T-helper 2 cell treated with Interferon-gamma antibody and Interleukin-4, amounts not matched to agents 5 μg/mL and 100 μg/mL, for 36 hours (primary cell): Measurements from ENCODE around the gene RPL13A.
"Not testable (repeated sequence)": the region's sequence is repeated elsewhere in the genome, so short reads cannot be mapped to it uniquely, and the experiment has no call there.

Experiments
- DNase-seq: peaks from one replicate; pipeline ENCODE4 v3.0.0; 2021; ENCODE audit warnings: low spot score
- H3K27ac Mint-ChIP-seq: one replicate; pipeline ENCODE4 v1.8.0; 2021; ENCODE audit warnings: mild to moderate bottlenecking, mixed read lengths
- H3K27me3 Mint-ChIP-seq: one replicate; pipeline ENCODE4 v1.8.0; 2021; ENCODE audit warnings: low read depth, mixed read lengths
- H3K36me3 Mint-ChIP-seq: one replicate; pipeline ENCODE4 v1.8.0; 2021; ENCODE audit warnings: low read depth, mixed read lengths
- H3K4me1 Mint-ChIP-seq: one replicate; pipeline ENCODE4 v1.8.0; 2021; ENCODE audit warnings: low read depth, mixed read lengths
- H3K4me3 Mint-ChIP-seq: one replicate; pipeline ENCODE4 v1.8.0; 2022; ENCODE audit warnings: mild to moderate bottlenecking, moderate library complexity, mixed read lengths
- H3K9me3 Mint-ChIP-seq: one replicate; pipeline ENCODE4 v1.8.0; 2021; ENCODE audit warnings: mixed read lengths

The RPL13A gene

DNA sequence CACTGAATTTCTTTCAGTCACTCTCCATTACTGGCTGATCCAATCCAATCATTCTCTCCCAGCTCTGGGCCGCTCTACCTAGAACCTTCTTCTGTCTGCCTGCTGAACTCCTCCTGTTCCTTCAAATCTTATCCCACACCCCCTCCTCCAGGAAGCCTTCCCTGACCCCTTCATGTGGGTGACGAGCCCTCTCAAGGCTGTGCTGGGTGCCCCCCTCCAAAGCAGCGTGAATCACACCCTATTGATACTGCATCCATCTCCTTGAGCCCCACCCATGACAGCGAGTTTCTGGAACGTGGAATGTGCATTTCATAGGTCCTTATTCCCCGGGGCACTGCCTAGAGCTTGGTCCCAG, 39.0 kb upstream of the RPL13A start:
- Mint-ChIP-seq H3K36me3 (peaks cover 52% of the 10 kb centered on the region), H3K4me1 (peaks cover 42% of the 10 kb centered on the region), H3K27ac (peak overlapping the region; percentile 21), H3K9me3 (no peaks in the 10 kb centered on the region), H3K4me3 (no peak overlapping the region), H3K27me3 (no peaks in the 10 kb centered on the region)
- no peak for DNase-seq

DNA sequence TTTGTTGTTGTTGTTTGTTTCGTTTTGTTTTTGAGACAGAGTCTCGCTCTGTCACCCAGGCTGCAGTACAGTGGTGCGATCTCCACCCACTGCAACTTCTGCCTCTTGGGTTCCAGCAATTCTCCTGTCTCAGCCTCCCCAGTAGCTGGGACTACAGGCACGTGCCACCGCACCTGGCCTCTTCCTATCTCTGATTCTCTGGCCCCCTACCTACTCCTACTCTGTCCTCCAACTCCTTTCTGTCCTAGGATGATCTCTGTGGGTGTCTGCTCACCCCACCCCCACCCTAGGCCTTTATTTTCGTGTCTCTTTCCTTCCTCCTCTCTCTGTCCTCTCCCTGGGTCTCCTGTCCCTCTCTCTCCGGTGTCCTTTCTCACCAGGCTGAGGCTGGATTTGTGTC, 37.0 kb upstream of the RPL13A start:
- peaks cover 46% of the 10 kb centered on the region for H3K36me3 Mint-ChIP-seq
- DNase-seq, result no peak
- no peaks in the 10 kb centered on the region for H3K27me3 Mint-ChIP-seq
- H3K27ac Mint-ChIP-seq, result peak overlapping the region; percentile 69
- peak overlapping the region; percentile 99 for H3K4me3 Mint-ChIP-seq
- H3K4me1 Mint-ChIP-seq, result peaks cover 34% of the 10 kb centered on the region
- H3K9me3 Mint-ChIP-seq, result no peaks in the 10 kb centered on the region

DNA sequence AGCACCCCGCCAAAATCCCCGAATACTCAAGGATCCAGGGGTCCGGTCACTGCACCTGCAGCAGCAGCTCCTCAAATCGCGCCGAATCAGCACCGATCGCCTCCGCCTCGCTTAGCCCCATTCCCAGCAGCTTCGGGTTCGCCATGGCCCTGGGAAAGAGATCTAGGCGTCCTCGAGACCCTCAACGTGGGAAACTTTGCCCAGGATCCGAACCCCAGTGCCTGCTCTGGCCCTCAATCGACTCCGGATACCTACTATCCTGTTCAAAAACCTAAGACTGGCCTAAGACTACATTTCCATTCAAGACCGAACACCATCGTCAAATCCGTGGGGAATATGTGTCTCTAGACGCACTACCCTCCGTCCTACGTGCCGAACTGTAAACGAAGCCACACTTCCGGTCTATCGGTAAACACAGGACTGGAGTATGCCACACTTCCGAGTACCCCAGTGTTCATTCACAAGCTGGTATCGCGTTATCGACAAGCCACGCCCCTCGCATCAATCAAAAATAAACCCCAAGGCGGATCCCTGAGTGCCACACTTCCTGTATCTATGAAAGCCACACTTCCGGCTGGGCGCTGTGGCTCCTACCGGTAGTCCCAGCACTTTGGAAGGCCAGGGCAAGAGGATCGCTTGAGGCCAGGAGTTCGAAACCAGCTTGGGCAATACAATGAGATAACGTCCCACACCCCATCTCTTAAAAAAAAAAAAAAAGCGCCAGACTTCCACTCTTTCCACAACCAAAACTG, 35.8 kb upstream of the RPL13A start, which contains the start of gene PIH1D1:
Gene PIH1D1, minus strand, starts transcription at position 385 of the 752 bp plus-strand sequence. Its CDS starts 240 bp downstream, at position 145.
- H3K27ac Mint-ChIP-seq, result peak within 1 kb of the TSS; percentile 100
- no peaks in the 10 kb centered on the region for H3K9me3 Mint-ChIP-seq
- H3K27me3 Mint-ChIP-seq, result no peaks in the 10 kb centered on the region
- peak; percentile 96 for DNase-seq
- H3K36me3 Mint-ChIP-seq, result peaks cover 46% of the 10 kb centered on the region
- peak within 1 kb of the TSS; percentile 99 for H3K4me3 Mint-ChIP-seq
- H3K4me1 Mint-ChIP-seq, result peaks cover 37% of the 10 kb centered on the region

DNA sequence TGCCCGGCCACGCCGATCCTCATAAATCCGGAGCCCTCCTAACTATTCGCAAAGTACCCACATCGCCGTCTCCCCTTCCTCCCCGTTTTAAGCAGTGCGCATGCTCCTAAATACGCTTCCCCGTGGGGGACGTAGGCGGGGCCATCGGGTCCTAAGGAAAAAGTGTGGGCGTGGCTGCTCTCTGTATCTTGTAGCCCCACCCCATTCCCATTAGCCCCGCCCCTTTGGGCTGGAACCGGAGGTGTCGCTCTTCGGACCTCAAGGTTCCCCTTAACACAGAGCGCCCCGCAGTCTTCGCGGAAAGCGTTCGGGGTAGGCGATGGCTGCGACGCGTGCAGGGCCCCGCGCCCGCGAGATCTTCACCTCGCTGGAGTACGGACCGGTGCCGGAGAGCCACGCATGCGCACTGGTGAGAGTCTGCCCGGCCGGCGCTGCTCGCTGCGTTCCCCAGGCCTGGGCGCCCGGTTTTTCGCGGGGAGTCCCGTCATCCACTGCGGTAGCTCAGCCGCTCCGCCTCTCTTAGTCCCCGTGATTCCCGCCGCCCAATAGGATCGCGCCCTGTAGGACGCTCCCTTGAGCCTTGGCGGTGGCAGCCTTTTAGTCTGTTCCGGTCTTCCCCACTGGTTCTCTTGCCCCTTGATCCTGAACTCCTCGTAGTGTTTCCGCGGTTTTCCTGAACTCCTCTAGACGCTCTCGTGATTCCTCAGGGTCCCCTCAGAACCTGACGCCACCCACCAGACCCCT, 34.2 kb upstream of the RPL13A start, which contains the start of gene ALDH16A1:
Gene ALDH16A1, plus strand, starts transcription at position 213 of the 744 bp plus-strand sequence. Its CDS starts 107 bp downstream, at position 320.
- Mint-ChIP-seq H3K27ac (peak within 1 kb of the TSS; percentile 100), H3K27me3 (no peaks in the 10 kb centered on the region), H3K4me3 (peak within 1 kb of the TSS; percentile 99), H3K9me3 (no peaks in the 10 kb centered on the region), H3K36me3 (peaks cover 39% of the 10 kb centered on the region), H3K4me1 (peaks cover 46% of the 10 kb centered on the region)
- DNase-seq, result peak; percentile 98

DNA sequence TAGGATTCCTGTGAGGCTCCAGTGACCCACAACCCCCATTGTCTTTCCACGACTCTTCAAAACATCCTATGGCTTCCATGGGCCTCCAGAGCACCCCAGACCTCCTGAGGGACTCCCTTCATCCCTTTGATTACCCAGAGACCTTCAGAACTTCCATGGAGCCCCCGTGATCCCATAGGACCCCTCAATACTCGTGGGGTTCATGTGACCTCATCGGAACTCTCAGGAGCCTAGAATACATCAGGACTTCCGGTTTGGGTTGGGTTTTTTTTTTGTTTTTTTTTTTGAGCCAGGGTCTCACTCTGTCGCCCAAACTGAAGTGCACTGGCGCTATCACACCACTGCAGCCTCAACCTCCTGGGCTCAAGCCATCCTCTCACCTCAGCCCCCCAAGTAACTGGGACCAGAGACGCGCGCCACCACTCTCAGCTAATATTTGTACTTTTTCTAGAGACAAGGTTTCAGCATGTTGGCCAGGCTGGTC, 33.6 kb upstream of the RPL13A start:
- H3K9me3 Mint-ChIP-seq, result no peaks in the 10 kb centered on the region
- DNase-seq, result no peak
- H3K27ac Mint-ChIP-seq, result peak overlapping the region; percentile 100
- H3K36me3 Mint-ChIP-seq, result peaks cover 34% of the 10 kb centered on the region
- no peaks in the 10 kb centered on the region for H3K27me3 Mint-ChIP-seq
- peak overlapping the region; percentile 99 for H3K4me3 Mint-ChIP-seq
- H3K4me1 Mint-ChIP-seq, result peaks cover 41% of the 10 kb centered on the region

DNA sequence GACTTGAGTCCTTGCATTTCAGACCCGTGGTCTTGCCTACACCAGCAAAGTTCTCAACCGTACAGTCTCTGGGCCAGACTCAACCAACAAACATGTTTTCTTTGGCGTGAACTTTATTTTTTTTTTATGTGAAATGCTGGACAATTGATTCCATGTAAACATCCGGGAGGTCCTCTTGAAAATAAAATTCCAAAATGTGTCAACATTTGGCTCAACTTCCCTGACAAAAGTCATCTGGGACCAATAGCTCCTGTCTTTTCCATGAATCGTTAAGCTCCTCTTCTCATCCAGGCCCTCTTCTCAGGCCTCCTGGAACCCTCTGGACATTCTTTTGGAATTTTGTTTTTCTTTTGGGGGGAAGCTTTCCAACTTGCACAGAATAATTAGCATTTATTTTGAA, 31.6 kb upstream of the RPL13A start:
- DNase-seq, result no peak

DNA sequence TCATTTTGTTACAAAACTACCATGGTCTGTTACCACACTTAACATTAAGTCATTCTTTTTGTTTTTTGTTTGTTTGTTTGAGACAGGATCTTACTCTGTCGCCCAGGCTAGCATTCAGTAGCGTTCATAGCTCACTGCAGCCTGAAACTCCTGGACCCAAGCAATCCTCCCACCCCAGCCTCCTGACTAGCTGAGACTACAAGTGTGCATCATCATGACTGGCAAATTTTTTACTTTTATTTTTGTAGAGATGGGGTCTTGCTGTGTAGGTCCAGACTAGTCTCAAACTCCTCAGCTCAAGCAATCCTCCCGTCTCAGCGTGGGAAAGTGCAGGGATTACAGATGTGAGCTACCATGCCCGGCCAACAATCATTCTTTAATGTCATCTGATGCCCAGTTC, 31.1 kb upstream of the RPL13A start:
- H3K4me3 Mint-ChIP-seq, result peak overlapping the region; percentile 34
- H3K27ac Mint-ChIP-seq, result peak overlapping the region; percentile 63
- H3K9me3 Mint-ChIP-seq, result no peaks in the 10 kb centered on the region
- H3K4me1 Mint-ChIP-seq, result peaks cover 28% of the 10 kb centered on the region
- no peaks in the 10 kb centered on the region for H3K27me3 Mint-ChIP-seq
- no peak for DNase-seq
- H3K36me3 Mint-ChIP-seq, result peaks cover 30% of the 10 kb centered on the region

More for the DNA sequence above, 31.6 kb upstream of the RPL13A start:
- Mint-ChIP-seq H3K36me3 (peaks cover 32% of the 10 kb centered on the region), H3K27ac (peak overlapping the region; percentile 63), H3K9me3 (no peaks in the 10 kb centered on the region), H3K4me3 (peak overlapping the region; percentile 34), H3K27me3 (no peaks in the 10 kb centered on the region), H3K4me1 (peaks cover 28% of the 10 kb centered on the region)

DNA sequence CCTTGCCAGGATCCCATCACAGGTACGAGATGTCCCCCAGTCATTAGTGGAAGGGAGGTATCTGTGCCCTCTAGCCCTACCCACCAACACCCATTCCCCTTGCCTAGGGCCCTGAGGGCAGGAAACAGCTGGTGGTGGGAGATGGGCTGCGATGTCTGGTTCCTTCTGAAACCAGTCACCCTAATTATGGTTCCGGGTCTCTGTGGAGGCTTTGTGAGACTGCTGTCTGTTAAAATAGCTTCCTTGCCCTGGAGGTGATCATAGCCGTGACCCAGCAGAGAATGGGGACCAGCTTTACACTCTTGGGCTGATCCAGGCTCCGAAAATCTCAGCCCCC, 28.9 kb upstream of the RPL13A start:
- Mint-ChIP-seq H3K27me3 (no peaks in the 10 kb centered on the region), H3K9me3 (no peaks in the 10 kb centered on the region), H3K4me3 (no peak overlapping the region), H3K4me1 (peaks cover 16% of the 10 kb centered on the region), H3K36me3 (peaks cover 26% of the 10 kb centered on the region), H3K27ac (no peak overlapping the region)
- no peak for DNase-seq

DNA sequence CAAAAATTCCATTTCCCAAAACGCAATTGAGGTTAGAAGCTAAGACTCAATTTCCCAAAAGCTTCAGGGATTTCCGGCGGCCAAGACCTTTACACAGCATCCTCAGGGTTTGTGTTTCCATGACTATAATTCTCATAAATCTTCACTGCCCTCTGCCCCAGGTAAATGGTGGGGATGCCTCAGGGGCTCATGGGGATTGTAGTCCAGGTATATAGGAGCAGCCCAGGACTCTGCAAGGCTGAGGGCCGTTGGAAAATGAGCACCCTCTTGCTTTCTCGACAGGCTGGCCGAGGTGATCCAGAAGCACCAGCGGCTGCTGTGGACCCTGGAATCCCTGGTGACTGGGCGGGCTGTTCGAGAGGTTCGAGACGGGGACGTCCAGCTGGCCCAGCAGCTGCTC, 28.0 kb upstream of the RPL13A start:
- Mint-ChIP-seq H3K4me1 (peaks cover 13% of the 10 kb centered on the region), H3K9me3 (no peaks in the 10 kb centered on the region), H3K27me3 (no peaks in the 10 kb centered on the region), H3K36me3 (peaks cover 26% of the 10 kb centered on the region), H3K4me3 (no peak overlapping the region), H3K27ac (no peak overlapping the region)
- DNase-seq, result no peak

DNA sequence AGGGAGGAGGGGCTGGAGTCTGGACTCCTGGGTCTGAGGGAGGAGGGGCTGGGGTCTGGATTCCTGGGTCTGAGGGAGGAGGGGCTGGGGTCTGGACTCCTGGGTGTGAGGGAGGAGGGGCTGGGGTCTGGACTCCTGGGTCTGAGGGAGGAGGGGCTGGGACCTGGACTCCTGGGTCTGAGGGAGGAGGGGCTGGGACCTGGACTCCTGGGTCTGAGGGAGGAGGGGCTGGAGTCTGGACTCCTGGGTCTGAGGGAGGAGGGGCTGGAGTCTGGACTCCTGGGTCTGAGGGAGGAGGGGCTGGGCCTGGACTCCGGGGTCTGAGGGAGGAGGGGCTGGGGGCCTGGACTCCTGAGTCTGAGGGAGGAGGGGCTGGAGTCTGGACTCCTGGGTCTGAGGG, 26.3 kb upstream of the RPL13A start:
- DNase-seq, H3K27ac Mint-ChIP-seq, H3K4me1 Mint-ChIP-seq, H3K4me3 Mint-ChIP-seq, H3K27me3 Mint-ChIP-seq, H3K9me3 Mint-ChIP-seq: not testable (repeated sequence)
- peaks cover 29% of the 10 kb centered on the region for H3K36me3 Mint-ChIP-seq

DNA sequence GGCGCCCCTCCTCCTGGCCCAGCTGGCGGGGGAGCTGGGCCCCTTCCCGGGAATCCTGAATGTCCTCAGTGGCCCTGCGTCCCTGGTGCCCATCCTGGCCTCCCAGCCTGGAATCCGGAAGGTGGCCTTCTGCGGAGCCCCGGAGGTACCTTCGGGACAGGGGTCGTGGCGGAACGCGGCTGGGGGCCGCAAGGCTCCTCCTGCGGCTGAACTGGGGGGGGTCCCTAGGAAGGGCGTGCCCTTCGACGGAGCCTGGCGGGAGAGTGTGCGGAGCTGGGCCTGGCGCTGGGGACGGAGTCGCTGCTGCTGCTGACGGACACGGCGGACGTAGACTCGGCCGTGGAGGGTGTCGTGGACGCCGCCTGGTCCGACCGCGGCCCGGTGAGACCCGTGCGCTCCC, 25.8 kb upstream of the RPL13A start:
- Mint-ChIP-seq H3K27ac (no peak overlapping the region), H3K4me3 (no peak overlapping the region), H3K36me3 (peaks cover 25% of the 10 kb centered on the region), H3K4me1 (peaks cover 9% of the 10 kb centered on the region), H3K27me3 (no peaks in the 10 kb centered on the region), H3K9me3 (no peaks in the 10 kb centered on the region)
- DNase-seq, result no peak

DNA sequence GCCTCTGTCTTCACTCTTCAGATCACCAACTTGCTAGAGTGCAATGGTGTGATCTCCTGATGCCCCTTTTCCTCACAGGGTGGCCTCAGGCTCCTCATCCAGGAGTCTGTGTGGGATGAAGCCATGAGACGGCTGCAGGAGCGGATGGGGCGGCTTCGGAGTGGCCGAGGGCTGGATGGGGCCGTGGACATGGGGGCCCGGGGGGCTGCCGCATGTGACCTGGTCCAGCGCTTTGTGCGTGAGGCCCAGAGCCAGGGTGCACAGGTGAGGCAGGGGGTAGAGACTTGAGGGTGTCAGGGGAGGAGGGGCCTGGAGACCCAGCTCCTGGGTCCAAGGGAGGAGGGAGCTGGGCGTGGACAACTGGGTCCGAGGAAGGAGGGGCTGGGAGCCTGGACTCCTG, 24.9 kb upstream of the RPL13A start:
- Mint-ChIP-seq H3K27me3 (no peaks in the 10 kb centered on the region), H3K36me3 (peaks cover 21% of the 10 kb centered on the region), H3K4me3 (no peak overlapping the region), H3K4me1 (peaks cover 7% of the 10 kb centered on the region), H3K27ac (no peak overlapping the region), H3K9me3 (no peaks in the 10 kb centered on the region)
- DNase-seq, result no peak

DNA sequence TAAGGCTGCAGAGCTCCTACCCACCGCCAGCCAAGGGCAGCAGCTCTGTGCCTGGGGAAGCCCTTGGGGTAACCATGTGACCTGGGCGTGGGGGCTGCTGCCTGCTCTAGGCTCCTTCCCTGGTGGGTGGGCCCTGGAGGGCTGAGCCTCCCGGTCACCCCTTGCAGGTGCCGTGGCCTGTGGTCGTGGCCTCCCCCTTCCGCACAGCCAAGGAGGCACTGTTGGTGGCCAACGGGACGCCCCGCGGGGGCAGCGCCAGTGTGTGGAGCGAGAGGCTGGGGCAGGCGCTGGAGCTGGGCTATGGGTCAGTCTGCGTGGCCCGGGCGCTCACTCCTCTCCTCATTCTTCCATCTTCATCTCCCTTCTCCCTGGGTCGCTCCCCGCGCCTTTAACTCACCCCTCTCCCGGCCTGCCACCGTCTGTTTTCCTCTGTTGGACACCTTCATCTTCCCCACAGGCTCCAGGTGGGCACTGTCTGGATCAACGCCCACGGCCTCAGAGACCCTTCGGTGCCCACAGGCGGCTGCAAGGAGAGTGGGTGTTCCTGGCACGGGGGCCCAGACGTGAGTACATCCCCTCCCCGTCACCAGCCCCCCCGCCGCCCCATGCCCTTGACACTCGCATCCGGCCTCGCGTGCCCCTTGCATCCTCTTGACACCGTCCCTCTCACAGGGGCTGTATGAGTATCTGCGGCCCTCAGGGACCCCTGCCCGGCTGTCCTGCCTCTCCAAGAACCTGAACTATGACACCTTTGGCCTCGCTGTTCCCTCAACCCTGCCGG, 23.3 kb upstream of the RPL13A start:
- H3K36me3 Mint-ChIP-seq, result peaks cover 25% of the 10 kb centered on the region
- H3K4me1 Mint-ChIP-seq, result peaks cover 4% of the 10 kb centered on the region
- no peaks in the 10 kb centered on the region for H3K27me3 Mint-ChIP-seq
- no peak for DNase-seq
- no peak overlapping the region for H3K27ac Mint-ChIP-seq
- H3K4me3 Mint-ChIP-seq, result no peak overlapping the region
- no peaks in the 10 kb centered on the region for H3K9me3 Mint-ChIP-seq

DNA sequence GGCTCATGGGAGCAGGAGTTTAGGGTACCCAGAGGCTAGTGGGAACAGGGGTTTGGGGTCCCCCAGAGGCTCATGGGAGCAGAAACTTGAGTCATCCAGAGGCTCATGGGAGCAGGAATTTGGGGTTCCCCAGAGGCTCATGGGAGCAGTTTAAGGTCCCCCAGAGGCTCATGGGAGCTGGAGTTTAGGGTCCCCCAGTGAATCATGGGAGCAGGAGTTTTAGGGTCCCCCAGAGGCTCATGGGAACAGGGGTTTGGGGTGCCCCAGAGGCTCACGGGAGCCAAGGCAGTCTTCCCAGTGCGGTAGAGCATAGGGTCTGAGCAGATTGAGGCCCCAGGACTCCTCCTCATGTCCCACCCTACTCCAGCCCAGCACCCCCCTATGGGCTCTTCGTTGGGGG, 22.0 kb upstream of the RPL13A start:
- DNase-seq, result no peak
- Mint-ChIP-seq H3K27ac (peak overlapping the region; percentile 20), H3K4me3 (no peak overlapping the region), H3K27me3 (no peaks in the 10 kb centered on the region), H3K36me3 (peaks cover 18% of the 10 kb centered on the region), H3K4me1 (peaks cover 12% of the 10 kb centered on the region), H3K9me3 (no peaks in the 10 kb centered on the region)
